Kasumi-1 (cell line): ENCODE measurements around the gene HS1BP3.
A peak's percentile ranks its signal among the peaks of the same experiment; 100 is the strongest.

Experiments
- DNase-seq, 2 experiments: peaks; one replicate each; lab custom pipeline; 2025; lab: John Stamatoyannopoulos, UW

Gene HS1BP3

GRCh38 chr2:20617081-20617575, 33.8 kb downstream of the HS1BP3 start:
- peak; percentile 17 to 30 for DNase-seq

- DNase-seq, result no peak
Measured at GRCh38 chr2:20616341-20616871, 34.5 kb downstream of the HS1BP3 start.

- DNase-seq, result no peak
Measured at GRCh38 chr2:20615466-20616241, 35.2 kb downstream of the HS1BP3 start.

GRCh38 chr2:20615068-20615465, 35.8 kb downstream of the HS1BP3 start:
- no peak for DNase-seq

- no peak for DNase-seq
Measured at GRCh38 chr2:20614201-20615067, 36.5 kb downstream of the HS1BP3 start.

- no peak for DNase-seq
Measured at GRCh38 chr2:20612925-20613916, 37.7 kb downstream of the HS1BP3 start.

- no peak for DNase-seq
Measured at GRCh38 chr2:20611844-20612356, 39.0 kb downstream of the HS1BP3 start.

- no peak for DNase-seq
Measured at GRCh38 chr2:20611077-20611843, 39.6 kb downstream of the HS1BP3 start.

GRCh38 chr2:20609995-20610357, 40.9 kb downstream of the HS1BP3 start:
- DNase-seq, result no peak

GRCh38 chr2:20609349-20609994, 41.4 kb downstream of the HS1BP3 start:
- no peak for DNase-seq

- no peak for DNase-seq
Measured at GRCh38 chr2:20608666-20609348, 42.1 kb downstream of the HS1BP3 start.

- DNase-seq, result no peak
Measured at GRCh38 chr2:20607446-20607845, 43.5 kb downstream of the HS1BP3 start.

- DNase-seq, result no peak
Measured at GRCh38 chr2:20606198-20606597, 44.7 kb downstream of the HS1BP3 start.

GRCh38 chr2:20604951-20605381, 45.9 kb downstream of the HS1BP3 start:
- no peak for DNase-seq

GRCh38 chr2:20604401-20604911, 46.4 kb downstream of the HS1BP3 start:
- DNase-seq, result no peak

GRCh38 chr2:20603791-20604190, 47.1 kb downstream of the HS1BP3 start:
- DNase-seq, result no peak

GRCh38 chr2:20602803-20603202, 48.1 kb downstream of the HS1BP3 start:
- no peak for DNase-seq

- DNase-seq, result peak in 1 of 2 experiments; percentile 8
Measured at GRCh38 chr2:20600756-20601325, 50.1 kb downstream of the HS1BP3 start.
